Activated CD4-positive, alpha-beta T cell treated with anti-CD3 and anti-CD28 coated beads, Interleukin-2, amount 10 ng/mL, durations not matched to agents 24 days and 14 days (primary cell): ENCODE data around the gene SDK2. TPM values are rescaled to one million over a fixed set of nuclear protein-coding genes. Genes with fewer than 3 reads are reported as not detected.
A peak's percentile ranks its signal among the peaks of the same experiment; 100 is the strongest.

ENCODE experiments used
- DNase-seq: peaks from one replicate; pipeline ENCODE4 v3.0.0; 2022
- H3K27ac Mint-ChIP-seq: one replicate; pipeline ENCODE4 v1.8.0; 2022; ENCODE audit warnings: mild to moderate bottlenecking, mixed read lengths
- H3K27me3 Mint-ChIP-seq: one replicate; pipeline ENCODE4 v1.8.0; 2022; ENCODE audit warnings: mixed read lengths
- H3K36me3 Mint-ChIP-seq: one replicate; pipeline ENCODE4 v1.8.0; 2022; ENCODE audit warnings: low read depth, mild to moderate bottlenecking, mixed read lengths
- H3K4me1 Mint-ChIP-seq: one replicate; pipeline ENCODE4 v1.8.0; 2021; ENCODE audit warnings: mixed read lengths
- H3K4me3 Mint-ChIP-seq: one replicate; pipeline ENCODE4 v1.8.0; 2022; ENCODE audit warnings: mild to moderate bottlenecking, moderate library complexity, mixed read lengths
- H3K9me3 Mint-ChIP-seq: one replicate; pipeline ENCODE4 v1.8.0; 2021; ENCODE audit warnings: mixed read lengths
- intact Hi-C: fragments of 100-400 bp; cut with micrococcal nuclease; formaldehyde crosslinking; loops from one replicate; pipeline ENCODE4 v1.15.1; 2023
- total RNA-seq: library from RNA; stranded (reverse); gene quantifications from 2 replicates; pipeline ENCODE4 v1.2.3, GENCODE V29; 2022

Gene SDK2
- total RNA-seq, 1 donor from 2014 or later = 0.42 TPM

- H3K9me3 Mint-ChIP-seq = no peaks in the 10 kb centered on the region
- intact Hi-C loops = no loop called here
- H3K4me3 Mint-ChIP-seq = no peak overlapping the region
- peaks cover 2% of the 10 kb centered on the region for H3K36me3 Mint-ChIP-seq
- no peak for DNase-seq
- no peak overlapping the region for H3K27ac Mint-ChIP-seq
- H3K4me1 Mint-ChIP-seq = peaks cover 3% of the 10 kb centered on the region
- no peaks in the 10 kb centered on the region for H3K27me3 Mint-ChIP-seq
These were observed 39.8 kb downstream of the SDK2 start for GRCh38 chr17:73604476-73604875.

DNA sequence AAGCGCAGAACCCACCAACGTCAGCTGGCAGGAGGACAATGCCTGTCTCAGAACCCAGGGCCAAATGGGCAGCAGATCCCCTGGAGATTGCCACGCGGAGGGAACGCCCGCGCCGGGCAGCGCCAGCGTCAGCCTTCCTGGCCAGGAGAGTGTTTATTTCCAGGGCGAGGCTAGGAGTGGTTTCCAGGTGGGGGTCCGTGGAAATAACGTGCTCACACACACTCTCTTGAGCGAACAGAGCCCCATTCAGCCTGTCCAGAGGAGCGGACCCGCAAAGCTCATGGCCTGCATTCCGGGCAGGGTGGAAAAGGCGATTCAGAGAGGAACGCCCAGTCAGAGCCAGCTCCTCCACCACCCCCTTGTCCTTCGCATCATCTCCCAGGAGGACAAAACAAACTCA, 40.3 kb downstream of the SDK2 start:
- Mint-ChIP-seq H3K36me3 (peaks cover 2% of the 10 kb centered on the region), H3K4me1 (peaks cover 3% of the 10 kb centered on the region), H3K27ac (no peak overlapping the region), H3K4me3 (no peak overlapping the region), H3K9me3 (no peaks in the 10 kb centered on the region), H3K27me3 (no peaks in the 10 kb centered on the region)
- no peak for DNase-seq
- intact Hi-C loops = no loop called here

- H3K27me3 Mint-ChIP-seq = no peaks in the 10 kb centered on the region
- no peaks in the 10 kb centered on the region for H3K9me3 Mint-ChIP-seq
- no peak for DNase-seq
- intact Hi-C loops = no loop called here
- peaks cover 2% of the 10 kb centered on the region for H3K36me3 Mint-ChIP-seq
- peaks cover 2% of the 10 kb centered on the region for H3K4me1 Mint-ChIP-seq
- no peak overlapping the region for H3K4me3 Mint-ChIP-seq
- H3K27ac Mint-ChIP-seq = no peak overlapping the region
These were observed 44.0 kb downstream of the SDK2 start for GRCh38 chr17:73600103-73600871.

GRCh38 chr17:73599599-73599998, 44.6 kb downstream of the SDK2 start:
- Mint-ChIP-seq H3K4me3 (no peak overlapping the region), H3K36me3 (no peaks in the 10 kb centered on the region), H3K4me1 (peaks cover 7% of the 10 kb centered on the region), H3K27ac (no peak overlapping the region), H3K27me3 (no peaks in the 10 kb centered on the region), H3K9me3 (no peaks in the 10 kb centered on the region)
- DNase-seq = no peak
- intact Hi-C loops = no loop called here

DNA sequence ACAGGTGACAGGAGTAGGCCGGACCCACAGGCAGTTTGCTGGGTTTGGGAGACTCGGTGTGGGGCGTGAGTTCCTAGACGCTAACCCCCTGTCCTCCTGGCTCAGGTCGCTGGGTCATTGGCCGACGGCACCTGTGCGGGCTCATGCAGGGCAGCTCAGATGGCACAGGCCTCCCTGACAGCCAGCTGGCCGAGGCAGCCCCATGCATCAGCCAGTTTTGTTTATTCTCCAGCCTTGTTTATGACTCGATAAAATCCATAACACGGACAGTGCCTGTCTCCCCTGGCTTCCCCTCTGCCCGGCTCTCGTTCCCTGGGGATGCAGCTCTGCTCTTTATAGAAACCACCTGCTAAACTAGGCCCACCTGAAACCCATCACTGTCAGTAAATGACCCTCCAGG, 46.0 kb downstream of the SDK2 start:
- Mint-ChIP-seq H3K27me3 (no peaks in the 10 kb centered on the region), H3K4me1 (peaks cover 16% of the 10 kb centered on the region), H3K36me3 (no peaks in the 10 kb centered on the region), H3K9me3 (no peaks in the 10 kb centered on the region), H3K4me3 (no peak overlapping the region), H3K27ac (no peak overlapping the region)
- DNase-seq = no peak
- intact Hi-C loops = no loop called here

DNA sequence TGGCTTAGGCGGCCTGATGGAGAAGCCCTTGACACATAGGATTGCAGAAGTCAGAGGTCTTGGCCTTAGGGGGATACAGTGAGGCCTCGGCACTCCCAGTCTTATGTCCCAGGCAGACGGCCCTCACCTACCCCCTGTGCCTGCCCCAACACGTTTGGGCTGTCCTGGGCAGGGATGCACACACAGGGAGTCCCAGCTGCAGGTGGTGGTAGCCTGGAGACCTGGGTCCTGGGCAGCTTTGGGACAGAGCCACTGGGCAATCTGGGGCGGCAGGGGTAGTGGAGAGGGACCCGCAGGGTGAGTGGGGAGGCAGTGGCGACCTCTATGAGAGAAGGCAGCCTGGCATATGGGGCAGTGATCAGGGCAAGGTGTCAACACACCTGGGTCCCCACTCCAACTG, 48.3 kb downstream of the SDK2 start:
- peaks cover 36% of the 10 kb centered on the region for H3K4me1 Mint-ChIP-seq
- no peak overlapping the region for H3K4me3 Mint-ChIP-seq
- no peak for DNase-seq
- no peaks in the 10 kb centered on the region for H3K9me3 Mint-ChIP-seq
- H3K27me3 Mint-ChIP-seq = no peaks in the 10 kb centered on the region
- intact Hi-C loops = no loop called here
- H3K27ac Mint-ChIP-seq = no peak overlapping the region
- no peaks in the 10 kb centered on the region for H3K36me3 Mint-ChIP-seq

DNA sequence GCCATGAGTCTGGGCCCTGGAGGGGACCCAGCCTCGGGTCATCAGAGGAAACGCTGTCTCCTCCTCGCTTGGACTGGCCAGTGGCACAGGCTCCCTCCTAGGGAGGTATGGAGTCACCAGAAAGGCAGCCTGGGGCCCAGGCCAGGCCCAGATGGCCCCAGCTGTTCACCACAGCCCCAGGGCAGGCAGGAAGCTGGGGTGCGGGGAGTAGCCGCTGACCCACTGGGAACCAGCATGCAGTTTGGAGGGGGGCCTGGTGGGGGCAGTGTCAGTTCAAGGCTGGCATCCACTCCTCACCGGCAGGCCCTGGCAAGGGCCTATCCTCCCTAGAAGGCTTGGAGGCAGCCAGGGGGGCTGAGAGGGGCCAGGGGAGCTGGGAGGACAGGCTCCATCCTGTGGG, 48.8 kb downstream of the SDK2 start:
- intact Hi-C loops = no loop called here
- DNase-seq = peak; percentile 71
- no peak overlapping the region for H3K27ac Mint-ChIP-seq
- no peaks in the 10 kb centered on the region for H3K27me3 Mint-ChIP-seq
- H3K36me3 Mint-ChIP-seq = no peaks in the 10 kb centered on the region
- peaks cover 38% of the 10 kb centered on the region for H3K4me1 Mint-ChIP-seq
- H3K9me3 Mint-ChIP-seq = no peaks in the 10 kb centered on the region
- H3K4me3 Mint-ChIP-seq = no peak overlapping the region

DNA sequence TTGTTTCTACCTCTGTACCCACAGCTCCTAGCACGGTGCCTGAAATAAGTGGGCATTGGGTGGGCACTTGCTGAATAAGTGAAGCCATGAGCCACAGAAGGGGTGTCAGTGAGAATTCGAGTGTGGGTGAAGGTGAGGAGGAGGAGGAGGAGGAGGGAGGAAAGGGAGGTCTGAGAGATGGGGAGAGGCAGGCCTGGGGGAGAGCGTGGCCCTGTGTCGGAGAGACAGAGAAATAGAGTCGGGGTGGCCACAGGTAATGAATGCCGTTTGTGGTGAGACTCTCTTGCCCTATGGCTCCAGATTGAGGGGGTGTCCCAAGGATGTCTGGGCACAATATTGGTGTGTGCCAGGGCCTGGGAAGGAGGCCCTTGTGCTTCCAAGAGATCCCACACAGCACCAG, 49.2 kb downstream of the SDK2 start:
- Mint-ChIP-seq H3K36me3 (no peaks in the 10 kb centered on the region), H3K9me3 (no peaks in the 10 kb centered on the region), H3K4me1 (peaks cover 42% of the 10 kb centered on the region), H3K4me3 (no peak overlapping the region), H3K27ac (no peak overlapping the region), H3K27me3 (no peaks in the 10 kb centered on the region)
- intact Hi-C loops = no loop called here
- DNase-seq = no peak

DNA sequence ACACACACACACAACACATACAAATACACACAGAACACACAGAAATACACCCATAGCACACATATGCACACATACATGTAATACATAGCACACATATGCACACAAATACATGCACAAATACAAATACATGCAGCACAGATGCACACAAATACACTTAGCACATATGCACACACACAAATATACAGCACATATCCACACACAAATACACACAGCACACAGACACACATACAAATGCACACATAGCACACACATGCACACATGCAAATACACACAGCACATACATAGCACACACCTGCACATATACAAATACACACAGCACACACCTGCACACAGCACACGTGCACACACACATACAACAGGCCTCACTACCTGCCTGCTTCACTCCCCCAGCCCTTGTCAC, 49.6 kb downstream of the SDK2 start:
- no peak overlapping the region for H3K27ac Mint-ChIP-seq
- H3K4me1 Mint-ChIP-seq = peaks cover 46% of the 10 kb centered on the region

DNA sequence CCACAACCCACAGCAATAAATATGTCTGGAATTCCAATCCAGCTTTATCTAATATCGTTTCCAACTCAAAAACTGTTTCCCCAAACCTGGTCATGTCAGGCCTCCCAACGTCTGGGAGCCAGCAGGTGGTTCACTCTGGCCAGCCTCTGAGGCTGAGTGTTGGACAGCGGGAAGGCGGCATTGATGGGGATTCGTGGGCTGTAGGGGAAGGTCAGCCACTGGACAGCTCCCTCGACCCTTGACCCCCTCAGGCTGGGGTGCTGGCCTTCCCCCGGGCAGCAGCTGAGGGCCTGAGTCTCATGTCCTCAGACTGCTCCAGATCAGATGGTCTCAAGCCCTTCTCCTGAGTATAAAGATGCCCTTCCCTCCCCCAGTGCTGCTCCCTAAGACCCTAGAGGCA, 50.2 kb downstream of the SDK2 start:
- intact Hi-C loops = no loop called here
- Mint-ChIP-seq H3K4me3 (no peak overlapping the region), H3K4me1 (peaks cover 51% of the 10 kb centered on the region), H3K27me3 (no peaks in the 10 kb centered on the region), H3K27ac (peak overlapping the region; percentile 40), H3K9me3 (no peaks in the 10 kb centered on the region), H3K36me3 (no peaks in the 10 kb centered on the region)
- no peak for DNase-seq

More for the DNA sequence above, 49.6 kb downstream of the SDK2 start:
- H3K4me3 Mint-ChIP-seq = no peak overlapping the region
- H3K9me3 Mint-ChIP-seq = no peaks in the 10 kb centered on the region
- no peaks in the 10 kb centered on the region for H3K36me3 Mint-ChIP-seq
- intact Hi-C loops = no loop called here
- no peak for DNase-seq
- no peaks in the 10 kb centered on the region for H3K27me3 Mint-ChIP-seq

GRCh38 chr17:73593249-73593965, 50.8 kb downstream of the SDK2 start:
- H3K4me1 Mint-ChIP-seq = peaks cover 57% of the 10 kb centered on the region
- no peaks in the 10 kb centered on the region for H3K27me3 Mint-ChIP-seq
- intact Hi-C loops = no loop called here
- no peaks in the 10 kb centered on the region for H3K36me3 Mint-ChIP-seq
- peak overlapping the region; percentile 43 for H3K4me3 Mint-ChIP-seq
- H3K27ac Mint-ChIP-seq = peak overlapping the region; percentile 57
- no peaks in the 10 kb centered on the region for H3K9me3 Mint-ChIP-seq
- peak; percentile 58 for DNase-seq

GRCh38 chr17:73592501-73592961, 51.7 kb downstream of the SDK2 start:
- intact Hi-C loops = no loop called here
- Mint-ChIP-seq H3K27me3 (no peaks in the 10 kb centered on the region), H3K4me3 (peak overlapping the region; percentile 71)

GRCh38 chr17:73592079-73592415, 52.2 kb downstream of the SDK2 start:
- peak overlapping the region; percentile 71 for H3K4me3 Mint-ChIP-seq
- no peaks in the 10 kb centered on the region for H3K27me3 Mint-ChIP-seq
- peaks cover 60% of the 10 kb centered on the region for H3K4me1 Mint-ChIP-seq
- no peaks in the 10 kb centered on the region for H3K9me3 Mint-ChIP-seq
- intact Hi-C loops = no loop called here
- no peaks in the 10 kb centered on the region for H3K36me3 Mint-ChIP-seq
- H3K27ac Mint-ChIP-seq = peak overlapping the region; percentile 91
- DNase-seq = no peak

More at GRCh38 chr17:73592501-73592961, 51.7 kb downstream of the SDK2 start:
- Mint-ChIP-seq H3K4me1 (peaks cover 60% of the 10 kb centered on the region), H3K27ac (peak overlapping the region; percentile 91), H3K9me3 (no peaks in the 10 kb centered on the region), H3K36me3 (no peaks in the 10 kb centered on the region)
- peak; percentile 61 for DNase-seq

GRCh38 chr17:73591296-73592078, 52.8 kb downstream of the SDK2 start:
- H3K27me3 Mint-ChIP-seq = no peaks in the 10 kb centered on the region
- peak overlapping the region; percentile 71 for H3K4me3 Mint-ChIP-seq
- peaks cover 60% of the 10 kb centered on the region for H3K4me1 Mint-ChIP-seq
- peak; percentile 87 for DNase-seq
- no peaks in the 10 kb centered on the region for H3K9me3 Mint-ChIP-seq
- H3K36me3 Mint-ChIP-seq = no peaks in the 10 kb centered on the region
- intact Hi-C loops = no loop called here
- peak overlapping the region; percentile 91 for H3K27ac Mint-ChIP-seq
